Activated CD8-positive, alpha-beta T cell treated with anti-CD3 and anti-CD28 coated beads for 36 hours (primary cell): ENCODE results near the gene SLC24A3. TPM values are rescaled to one million over a fixed set of nuclear protein-coding genes. Genes with fewer than 3 reads are reported as not detected.

Experiments used
- ATAC-seq: fragments of 200-7000 bp; cut with Tn5 transposase; one replicate; pipeline ENCODE4 v1.10.0; 2021; ENCODE audit warnings: mild to moderate bottlenecking, moderate library complexity
- CTCF ChIA-PET: fragments of 350-600 bp; sonication (Branson Sonifier 250); formaldehyde crosslinking; loops from one replicate; lab custom pipeline; 2021; ENCODE audit warnings: antibody characterized with exemption; lab: Charles Lee
- POLR2A ChIA-PET: fragments of 350-600 bp; sonication (Branson Sonifier 250); formaldehyde crosslinking; loops from one replicate; lab custom pipeline; 2021; ENCODE audit warnings: antibody characterized with exemption; lab: Charles Lee
- DNase-seq: peaks from one replicate; pipeline ENCODE4 v3.0.0-alpha.2; 2020
- H3K27ac Mint-ChIP-seq: one replicate; pipeline ENCODE4 v1.8.0; 2021; ENCODE audit warnings: mild to moderate bottlenecking, mixed read lengths
- H3K27me3 Mint-ChIP-seq: one replicate; pipeline ENCODE4 v1.8.0; 2021; ENCODE audit warnings: mixed read lengths
- H3K36me3 Mint-ChIP-seq: one replicate; pipeline ENCODE4 v1.8.0; 2021; ENCODE audit warnings: low read depth, mixed read lengths
- H3K4me1 Mint-ChIP-seq: one replicate; pipeline ENCODE4 v1.8.0; 2021; ENCODE audit warnings: low read depth, mixed read lengths
- H3K4me3 Mint-ChIP-seq: one replicate; pipeline ENCODE4 v1.8.0; 2021; ENCODE audit warnings: mild to moderate bottlenecking, moderate library complexity, mixed read lengths
- H3K9me3 Mint-ChIP-seq: one replicate; pipeline ENCODE4 v1.8.0; 2021; ENCODE audit warnings: mixed read lengths
- CTCF ChIP-seq: fragments of 200-600 bp; IDR thresholded peaks from one replicate; pipeline ENCODE4 v1.8.0; 2022; ENCODE audit warnings: antibody characterized with exemption, mild to moderate bottlenecking
- intact Hi-C: fragments of 100-400 bp; cut with micrococcal nuclease; formaldehyde crosslinking; loops from one replicate; pipeline ENCODE4 v1.10.0; 2022
- total RNA-seq, 2 experiments: library from RNA; stranded (reverse); gene quantifications; one replicate each; pipeline ENCODE4 v1.2.3, GENCODE V29; 2021

The SLC24A3 gene
- total RNA-seq, 2 experiments from 2014 or later = not detected

- ChIA-PET CTCF (no interaction called here), POLR2A (no interaction called here)
- intact Hi-C loops = no loop called here
- no peak for ATAC-seq
- H3K4me3 Mint-ChIP-seq = no peak overlapping the region
- H3K4me1 Mint-ChIP-seq = no peaks in the 10 kb centered on the region
- TF ChIP-seq CTCF = no peak
- H3K27me3 Mint-ChIP-seq = no peaks in the 10 kb centered on the region
- H3K36me3 Mint-ChIP-seq = no peaks in the 10 kb centered on the region
- H3K9me3 Mint-ChIP-seq = peaks cover 3% of the 10 kb centered on the region
- H3K27ac Mint-ChIP-seq = no peak overlapping the region
- DNase-seq = no peak
Measured at GRCh38 chr20:19401096-19401495, 188.7 kb downstream of the SLC24A3 start.

GRCh38 chr20:19403549-19403948, 191.1 kb downstream of the SLC24A3 start:
- ATAC-seq = no peak
- ChIA-PET POLR2A (no interaction called here), CTCF (no interaction called here)
- H3K27me3 Mint-ChIP-seq = no peaks in the 10 kb centered on the region
- TF ChIP-seq CTCF = no peak
- no peaks in the 10 kb centered on the region for H3K4me1 Mint-ChIP-seq
- intact Hi-C loops = no loop called here
- H3K4me3 Mint-ChIP-seq = no peak overlapping the region
- H3K9me3 Mint-ChIP-seq = peaks cover 3% of the 10 kb centered on the region
- no peak for DNase-seq
- no peaks in the 10 kb centered on the region for H3K36me3 Mint-ChIP-seq
- no peak overlapping the region for H3K27ac Mint-ChIP-seq

- intact Hi-C loops = no loop called here
Measured at GRCh38 chr20:19404826-19405225, 192.4 kb downstream of the SLC24A3 start.

GRCh38 chr20:19405958-19406357, 193.5 kb downstream of the SLC24A3 start:
- Mint-ChIP-seq H3K27ac (no peak overlapping the region), H3K36me3 (no peaks in the 10 kb centered on the region), H3K27me3 (no peaks in the 10 kb centered on the region), H3K4me1 (no peaks in the 10 kb centered on the region), H3K9me3 (no peaks in the 10 kb centered on the region), H3K4me3 (no peak overlapping the region)
- ChIA-PET CTCF (no interaction called here), POLR2A (no interaction called here)
- no peak for TF ChIP-seq CTCF
- ATAC-seq (no peak), DNase-seq (no peak)
- intact Hi-C loops = no loop called here

More at GRCh38 chr20:19404826-19405225, 192.4 kb downstream of the SLC24A3 start:
- H3K36me3 Mint-ChIP-seq = no peaks in the 10 kb centered on the region
- H3K27me3 Mint-ChIP-seq = no peaks in the 10 kb centered on the region
- no peak overlapping the region for H3K4me3 Mint-ChIP-seq
- DNase-seq = no peak
- POLR2A ChIA-PET = interaction anchor here (0.6 kb wide), 1 partner anchor 827 kb away, joined by 3 read pairs; no protein-coding TSS in a partner anchor
- CTCF ChIA-PET = no interaction called here
- H3K4me1 Mint-ChIP-seq = no peaks in the 10 kb centered on the region
- H3K27ac Mint-ChIP-seq = no peak overlapping the region
- ATAC-seq = no peak
- H3K9me3 Mint-ChIP-seq = no peaks in the 10 kb centered on the region
- no peak for TF ChIP-seq CTCF

- ChIA-PET POLR2A (no interaction called here), CTCF (no interaction called here)
- DNase-seq = no peak
- Mint-ChIP-seq H3K9me3 (no peaks in the 10 kb centered on the region), H3K27me3 (no peaks in the 10 kb centered on the region), H3K4me1 (no peaks in the 10 kb centered on the region), H3K27ac (no peak overlapping the region), H3K36me3 (no peaks in the 10 kb centered on the region), H3K4me3 (no peak overlapping the region)
- intact Hi-C loops = no loop called here
- TF ChIP-seq CTCF = no peak
- ATAC-seq = no peak
Measured at GRCh38 chr20:19406381-19406780, 193.9 kb downstream of the SLC24A3 start.
